DOHH2 (cell line): Measurements from ENCODE around the gene CTNNA2.

Experiments used
- EZH2phosphoT487 ChIP-seq: fragments of 200-600 bp; sonication (generic); IDR thresholded peaks from 2 replicates; pipeline ENCODE4 v1.6.1; 2017; ENCODE audit warnings: borderline replicate concordance, mild to moderate bottlenecking, antibody characterized with exemption, low read length, moderate library complexity, mixed read lengths
- TF ChIP-seq, protein P1 (sequence below): fragments of 200-600 bp; sonication (generic); IDR thresholded peaks from one replicate; pipeline ENCODE4 v1.5.1; 2014; ENCODE audit warnings: antibody characterized with exemption, mild to moderate bottlenecking, low read depth, low read length; ENCODE audit not compliant: poor library complexity, severe bottlenecking

DNA sequence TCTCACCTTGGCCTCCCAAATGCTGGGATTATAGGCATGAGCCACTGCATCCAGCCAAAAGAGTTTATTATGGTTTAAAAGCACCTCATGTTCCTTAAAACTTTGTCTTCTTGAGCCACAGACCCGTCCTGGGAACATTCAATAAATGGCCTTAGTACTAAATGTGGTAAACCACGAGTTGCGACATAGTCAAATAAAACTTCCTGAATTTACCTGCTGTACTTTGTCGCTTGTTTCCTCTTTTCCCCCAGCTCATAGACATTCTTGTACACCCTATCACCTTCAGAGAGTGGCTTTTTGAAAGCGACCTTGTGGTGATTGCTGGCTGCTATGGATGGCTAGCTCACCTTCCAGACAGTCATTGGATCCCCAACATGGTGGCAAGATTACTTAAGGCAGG is 481.3 kb downstream of the CTNNA2 start:
- TF ChIP-seq, protein P1, sequence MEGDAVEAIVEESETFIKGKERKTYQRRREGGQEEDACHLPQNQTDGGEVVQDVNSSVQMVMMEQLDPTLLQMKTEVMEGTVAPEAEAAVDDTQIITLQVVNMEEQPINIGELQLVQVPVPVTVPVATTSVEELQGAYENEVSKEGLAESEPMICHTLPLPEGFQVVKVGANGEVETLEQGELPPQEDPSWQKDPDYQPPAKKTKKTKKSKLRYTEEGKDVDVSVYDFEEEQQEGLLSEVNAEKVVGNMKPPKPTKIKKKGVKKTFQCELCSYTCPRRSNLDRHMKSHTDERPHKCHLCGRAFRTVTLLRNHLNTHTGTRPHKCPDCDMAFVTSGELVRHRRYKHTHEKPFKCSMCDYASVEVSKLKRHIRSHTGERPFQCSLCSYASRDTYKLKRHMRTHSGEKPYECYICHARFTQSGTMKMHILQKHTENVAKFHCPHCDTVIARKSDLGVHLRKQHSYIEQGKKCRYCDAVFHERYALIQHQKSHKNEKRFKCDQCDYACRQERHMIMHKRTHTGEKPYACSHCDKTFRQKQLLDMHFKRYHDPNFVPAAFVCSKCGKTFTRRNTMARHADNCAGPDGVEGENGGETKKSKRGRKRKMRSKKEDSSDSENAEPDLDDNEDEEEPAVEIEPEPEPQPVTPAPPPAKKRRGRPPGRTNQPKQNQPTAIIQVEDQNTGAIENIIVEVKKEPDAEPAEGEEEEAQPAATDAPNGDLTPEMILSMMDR: no peak
- no peak for TF ChIP-seq EZH2phosphoT487
